ENCODE data around the gene ITPKB.
A peak's percentile ranks its signal among the peaks of the same experiment; 100 is the strongest.
"Not testable (repeated sequence)": the region's sequence is repeated elsewhere in the genome, so short reads cannot be mapped to it uniquely, and the experiment has no call there.

Gene ITPKB

GRCh38 chr1:226767170-226767569 is 28.1 kb upstream of the ITPKB start:
- H3K27ac Mint-ChIP-seq; H3K9me3 Mint-ChIP-seq; DNase-seq (ENCODE audit: low spot score); H3K4me3 Mint-ChIP-seq; H3K36me3 Mint-ChIP-seq (ENCODE audit: low read depth): not testable (repeated sequence)
- Mint-ChIP-seq H3K27me3 (ENCODE audit: low read depth) (peaks cover 10% of the 10 kb centered on the region), H3K4me1 (ENCODE audit: low read depth) (peaks cover 20% of the 10 kb centered on the region)

GRCh38 chr1:226766565-226766964 is 27.5 kb upstream of the ITPKB start:
- DNase-seq (ENCODE audit: low spot score), result no peak
- Mint-ChIP-seq H3K27me3 (ENCODE audit: low read depth) (peaks cover 9% of the 10 kb centered on the region), H3K9me3 (no peaks in the 10 kb centered on the region), H3K4me1 (ENCODE audit: low read depth) (peaks cover 22% of the 10 kb centered on the region), H3K36me3 (ENCODE audit: low read depth) (no peaks in the 10 kb centered on the region), H3K4me3 (no peak overlapping the region), H3K27ac (no peak overlapping the region)

- Mint-ChIP-seq H3K4me1 (ENCODE audit: low read depth) (peaks cover 23% of the 10 kb centered on the region), H3K4me3 (peak overlapping the region; percentile 11), H3K9me3 (no peaks in the 10 kb centered on the region), H3K27ac (peak overlapping the region; percentile 29), H3K27me3 (ENCODE audit: low read depth) (peaks cover 9% of the 10 kb centered on the region), H3K36me3 (ENCODE audit: low read depth) (no peaks in the 10 kb centered on the region)
- DNase-seq (ENCODE audit: low spot score), result no peak
Measured at GRCh38 chr1:226764533-226764932, 25.5 kb upstream of the ITPKB start.

- DNase-seq (ENCODE audit: low spot score), result peak; percentile 36
- Mint-ChIP-seq H3K9me3 (no peaks in the 10 kb centered on the region), H3K4me3 (peak overlapping the region; percentile 32), H3K36me3 (ENCODE audit: low read depth) (no peaks in the 10 kb centered on the region), H3K27ac (no peak overlapping the region), H3K27me3 (ENCODE audit: low read depth) (peaks cover 9% of the 10 kb centered on the region), H3K4me1 (ENCODE audit: low read depth) (peaks cover 23% of the 10 kb centered on the region)
Measured at GRCh38 chr1:226763905-226764264, 24.8 kb upstream of the ITPKB start.

GRCh38 chr1:226762988-226763904 is 24.2 kb upstream of the ITPKB start:
- peaks cover 9% of the 10 kb centered on the region for H3K27me3 Mint-ChIP-seq (ENCODE audit: low read depth)
- no peaks in the 10 kb centered on the region for H3K36me3 Mint-ChIP-seq (ENCODE audit: low read depth)
- DNase-seq (ENCODE audit: low spot score), result no peak
- H3K4me1 Mint-ChIP-seq (ENCODE audit: low read depth), result peaks cover 23% of the 10 kb centered on the region
- H3K4me3 Mint-ChIP-seq, result peak overlapping the region; percentile 32
- no peaks in the 10 kb centered on the region for H3K9me3 Mint-ChIP-seq
- no peak overlapping the region for H3K27ac Mint-ChIP-seq

- Mint-ChIP-seq H3K27me3 (ENCODE audit: low read depth) (peaks cover 9% of the 10 kb centered on the region), H3K4me3 (no peak overlapping the region), H3K27ac (no peak overlapping the region), H3K9me3 (no peaks in the 10 kb centered on the region), H3K4me1 (ENCODE audit: low read depth) (peaks cover 23% of the 10 kb centered on the region), H3K36me3 (ENCODE audit: low read depth) (no peaks in the 10 kb centered on the region)
- no peak for DNase-seq (ENCODE audit: low spot score)
Measured at GRCh38 chr1:226762055-226762454, 23.0 kb upstream of the ITPKB start.

- Mint-ChIP-seq H3K27ac (no peak overlapping the region), H3K4me3 (no peak overlapping the region), H3K36me3 (ENCODE audit: low read depth) (no peaks in the 10 kb centered on the region), H3K9me3 (no peaks in the 10 kb centered on the region), H3K4me1 (ENCODE audit: low read depth) (peaks cover 23% of the 10 kb centered on the region), H3K27me3 (ENCODE audit: low read depth) (peaks cover 6% of the 10 kb centered on the region)
- no peak for DNase-seq (ENCODE audit: low spot score)
Measured at GRCh38 chr1:226761322-226761721, 22.2 kb upstream of the ITPKB start.

GRCh38 chr1:226754793-226755533 is 15.9 kb upstream of the ITPKB start:
- H3K36me3 Mint-ChIP-seq (ENCODE audit: low read depth), result no peaks in the 10 kb centered on the region
- peaks cover 4% of the 10 kb centered on the region for H3K27me3 Mint-ChIP-seq (ENCODE audit: low read depth)
- H3K9me3 Mint-ChIP-seq, result no peaks in the 10 kb centered on the region
- no peak overlapping the region for H3K4me3 Mint-ChIP-seq
- no peak for DNase-seq (ENCODE audit: low spot score)
- no peak overlapping the region for H3K27ac Mint-ChIP-seq
- peaks cover 16% of the 10 kb centered on the region for H3K4me1 Mint-ChIP-seq (ENCODE audit: low read depth)

- H3K4me3 Mint-ChIP-seq, result no peak overlapping the region
- H3K9me3 Mint-ChIP-seq, result no peaks in the 10 kb centered on the region
- peaks cover 16% of the 10 kb centered on the region for H3K4me1 Mint-ChIP-seq (ENCODE audit: low read depth)
- H3K27me3 Mint-ChIP-seq (ENCODE audit: low read depth), result peaks cover 4% of the 10 kb centered on the region
- no peaks in the 10 kb centered on the region for H3K36me3 Mint-ChIP-seq (ENCODE audit: low read depth)
- no peak overlapping the region for H3K27ac Mint-ChIP-seq
- DNase-seq (ENCODE audit: low spot score), result no peak
Measured at GRCh38 chr1:226754097-226754496, 15.0 kb upstream of the ITPKB start.

- no peak for DNase-seq (ENCODE audit: low spot score)
- Mint-ChIP-seq H3K27ac (no peak overlapping the region), H3K36me3 (ENCODE audit: low read depth) (no peaks in the 10 kb centered on the region), H3K27me3 (ENCODE audit: low read depth) (peaks cover 5% of the 10 kb centered on the region), H3K4me3 (no peak overlapping the region), H3K9me3 (no peaks in the 10 kb centered on the region), H3K4me1 (ENCODE audit: low read depth) (peaks cover 18% of the 10 kb centered on the region)
Measured at GRCh38 chr1:226751703-226752102, 12.6 kb upstream of the ITPKB start.

- Mint-ChIP-seq H3K4me3 (no peak overlapping the region), H3K27me3 (ENCODE audit: low read depth) (peaks cover 5% of the 10 kb centered on the region), H3K27ac (no peak overlapping the region), H3K4me1 (ENCODE audit: low read depth) (peaks cover 18% of the 10 kb centered on the region), H3K9me3 (no peaks in the 10 kb centered on the region), H3K36me3 (ENCODE audit: low read depth) (no peaks in the 10 kb centered on the region)
- no peak for DNase-seq (ENCODE audit: low spot score)
Measured at GRCh38 chr1:226751214-226751613, 12.1 kb upstream of the ITPKB start.

GRCh38 chr1:226749467-226749866 is 10.4 kb upstream of the ITPKB start:
- Mint-ChIP-seq H3K4me1 (ENCODE audit: low read depth) (peaks cover 8% of the 10 kb centered on the region), H3K27me3 (ENCODE audit: low read depth) (peaks cover 5% of the 10 kb centered on the region), H3K36me3 (ENCODE audit: low read depth) (no peaks in the 10 kb centered on the region), H3K4me3 (no peak overlapping the region), H3K27ac (no peak overlapping the region), H3K9me3 (no peaks in the 10 kb centered on the region)
- no peak for DNase-seq (ENCODE audit: low spot score)

- H3K4me3 Mint-ChIP-seq, result no peak overlapping the region
- DNase-seq (ENCODE audit: low spot score), result no peak
- H3K36me3 Mint-ChIP-seq (ENCODE audit: low read depth), result peaks cover 3% of the 10 kb centered on the region
- peaks cover 5% of the 10 kb centered on the region for H3K27me3 Mint-ChIP-seq (ENCODE audit: low read depth)
- peaks cover 4% of the 10 kb centered on the region for H3K9me3 Mint-ChIP-seq
- H3K27ac Mint-ChIP-seq, result no peak overlapping the region
- H3K4me1 Mint-ChIP-seq (ENCODE audit: low read depth), result peaks cover 2% of the 10 kb centered on the region
Measured at GRCh38 chr1:226748306-226748705, 9.2 kb upstream of the ITPKB start.

GRCh38 chr1:226747519-226748263 is 8.6 kb upstream of the ITPKB start:
- H3K4me1 Mint-ChIP-seq (ENCODE audit: low read depth); H3K27me3 Mint-ChIP-seq (ENCODE audit: low read depth); H3K27ac Mint-ChIP-seq; H3K9me3 Mint-ChIP-seq; H3K36me3 Mint-ChIP-seq (ENCODE audit: low read depth); DNase-seq (ENCODE audit: low spot score); H3K4me3 Mint-ChIP-seq: not testable (repeated sequence)
